GM21528 (cell line): ENCODE data around the gene LYRM1.
A peak's percentile ranks its signal among the peaks of the same experiment; 100 is the strongest.
"Not testable (repeated sequence)": the region's sequence is repeated elsewhere in the genome, so short reads cannot be mapped to it uniquely, and the experiment has no call there.

Experiments used
- ATAC-seq: cut with Tn5 transposase; IDR thresholded peaks from one replicate; pipeline ENCODE4 v1.9.1; 2021; ENCODE audit warnings: mild to moderate bottlenecking, moderate library complexity; ENCODE audit not compliant: unreplicated experiment, low FRiP score

LYRM1 gene, protein sequence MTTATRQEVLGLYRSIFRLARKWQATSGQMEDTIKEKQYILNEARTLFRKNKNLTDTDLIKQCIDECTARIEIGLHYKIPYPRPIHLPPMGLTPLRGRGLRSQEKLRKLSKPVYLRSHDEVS

GRCh38 chr16:20900299-20901067 is at the start of gene LYRM1, which contains the start of gene DCUN1D3:
Gene LYRM1, plus strand, starts transcription at chr16:20900771. Its CDS starts 14,785 bp downstream, at chr16:20915556.
Gene DCUN1D3, minus strand, starts transcription at chr16:20900358. Its CDS starts 37,820 bp downstream, at chr16:20862538.
- peak; percentile 78 for ATAC-seq

DNA sequence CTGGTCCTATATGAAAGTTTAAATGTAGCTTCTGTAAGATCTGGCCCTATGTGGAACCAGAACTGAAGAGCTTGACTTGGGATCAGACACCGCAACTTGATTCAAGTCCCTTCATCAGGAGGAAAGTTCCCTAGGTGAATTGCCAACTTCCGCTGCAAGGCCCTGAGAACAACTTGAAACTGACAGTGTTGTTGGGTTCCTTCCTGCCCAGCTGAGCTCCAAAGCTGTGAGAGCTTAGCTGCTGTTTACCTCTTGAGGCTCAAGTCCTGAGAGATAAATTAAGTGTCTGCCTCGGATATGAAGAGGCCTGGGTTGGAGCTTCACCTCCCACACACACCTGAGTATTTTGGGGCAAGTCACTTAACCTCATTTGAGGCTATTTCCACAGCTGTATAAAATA is 49.6 kb upstream of the LYRM1 start:
- no peak for ATAC-seq

GRCh38 chr16:20851601-20852000 is 49.0 kb upstream of the LYRM1 start:
- no peak for ATAC-seq

- no peak for ATAC-seq
These were observed 47.4 kb upstream of the LYRM1 start for GRCh38 chr16:20853143-20853542.

DNA sequence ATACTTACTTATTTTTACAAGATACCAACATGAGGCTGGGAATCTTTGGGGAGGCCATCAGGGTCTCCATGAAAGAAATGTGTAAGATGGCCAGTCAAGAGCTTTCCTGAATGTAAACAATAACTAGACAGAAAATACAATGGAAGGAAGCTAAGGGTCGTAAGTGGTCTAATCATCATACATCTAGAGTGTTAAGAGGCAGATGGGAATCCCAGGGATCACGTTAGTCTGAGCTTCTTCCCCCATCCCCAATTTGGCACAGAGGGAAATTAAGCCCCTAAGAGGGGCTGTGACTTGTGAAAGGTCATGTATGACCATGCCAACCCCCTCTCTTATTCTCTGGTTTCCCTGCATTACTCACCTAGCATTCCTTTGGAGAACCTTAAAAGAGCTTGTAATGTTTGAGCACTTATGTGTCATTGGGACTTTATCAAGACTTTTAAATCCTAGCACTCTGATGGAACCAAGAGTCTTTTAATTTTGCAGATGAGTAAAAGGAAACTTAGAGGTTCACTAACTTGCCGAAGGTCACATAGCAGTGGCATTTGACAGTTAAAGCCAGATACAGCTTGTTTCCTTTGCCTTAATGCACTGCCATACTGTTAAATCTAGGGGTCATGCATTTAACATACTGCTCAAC is 46.5 kb upstream of the LYRM1 start:
- no peak for ATAC-seq

DNA sequence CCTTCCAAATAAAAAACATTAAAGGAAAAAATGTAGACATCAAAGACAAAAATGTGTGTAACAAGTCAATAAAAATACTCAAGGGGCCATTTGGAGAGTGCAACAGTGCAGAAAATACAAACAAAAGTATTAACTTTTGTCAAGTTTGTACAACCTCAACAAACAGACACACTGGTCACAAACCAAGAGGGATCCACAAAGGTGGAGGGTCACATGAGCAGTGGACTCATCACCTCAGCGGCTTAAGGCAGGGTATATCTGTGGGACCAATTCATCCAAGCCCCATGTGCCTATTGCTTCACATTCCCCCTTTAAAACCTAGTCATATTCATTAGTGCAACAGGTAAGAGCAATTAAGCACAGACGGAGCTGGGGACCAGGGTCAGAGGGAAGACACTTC is 45.6 kb upstream of the LYRM1 start:
- no peak for ATAC-seq

DNA sequence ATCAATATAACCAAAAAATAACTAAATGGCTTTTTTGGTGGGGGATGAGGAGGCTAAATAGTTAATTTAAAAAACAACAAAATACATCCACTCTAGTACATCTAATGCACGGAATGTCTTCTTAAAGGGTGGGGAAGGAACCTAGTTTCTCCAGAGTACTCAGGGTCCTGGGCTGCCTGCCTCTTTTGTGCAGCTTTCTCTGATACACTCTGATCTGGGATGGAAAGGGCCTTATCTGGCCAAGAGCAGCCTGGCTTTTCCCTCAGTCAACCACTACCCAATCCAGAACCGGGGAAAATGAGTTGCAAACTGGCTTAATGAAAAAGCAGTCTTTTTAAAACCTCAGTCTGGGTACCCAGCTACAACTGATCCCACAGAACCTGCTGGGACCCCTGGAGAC is 43.3 kb upstream of the LYRM1 start:
- no peak for ATAC-seq

GRCh38 chr16:20859229-20859628 is 41.3 kb upstream of the LYRM1 start:
- ATAC-seq: no peak

GRCh38 chr16:20859699-20860098 is 40.9 kb upstream of the LYRM1 start:
- no peak for ATAC-seq

- ATAC-seq: no peak
These were observed 40.2 kb upstream of the LYRM1 start for GRCh38 chr16:20860361-20860760.

GRCh38 chr16:20860995-20861394 is 39.6 kb upstream of the LYRM1 start:
- not testable (repeated sequence) for ATAC-seq

DNA sequence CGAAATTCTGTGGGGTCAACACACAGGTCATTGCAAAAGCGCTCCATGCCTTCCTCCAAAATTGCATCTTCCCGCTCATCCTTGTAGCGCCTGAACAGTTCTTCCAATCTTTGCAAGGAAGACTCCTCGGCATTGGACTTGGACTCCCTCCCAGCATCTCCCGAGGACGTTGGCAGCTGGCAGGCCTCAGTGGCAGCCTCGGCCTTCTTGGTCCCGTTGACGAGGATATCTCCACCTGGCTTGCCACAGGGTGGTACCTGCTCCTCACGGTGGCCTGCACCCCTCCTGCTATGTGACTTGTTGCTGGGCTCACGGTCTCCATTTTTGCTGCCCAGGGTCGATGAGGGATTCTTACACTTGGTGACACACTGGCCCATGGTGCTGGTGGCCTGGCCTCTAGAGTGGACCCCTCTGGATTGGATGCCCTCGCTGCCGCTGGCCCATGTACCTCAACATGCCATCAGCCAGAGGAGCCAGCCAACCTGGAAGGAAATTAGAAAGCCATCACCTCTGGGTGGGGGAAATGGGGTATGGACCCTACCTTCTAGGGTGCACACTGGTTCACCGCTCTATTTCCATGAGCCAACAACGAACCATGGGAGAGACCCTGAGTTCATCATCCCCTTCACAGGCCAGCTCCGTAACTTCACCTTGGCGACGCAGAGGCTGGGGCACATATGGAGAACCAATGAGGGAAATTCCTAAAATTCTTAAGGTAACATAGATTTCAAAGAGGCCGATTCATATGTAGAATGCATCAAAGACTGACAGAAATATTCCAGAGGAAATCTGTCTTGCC is 38.2 kb upstream of the LYRM1 start:
- no peak for ATAC-seq

GRCh38 chr16:20864376-20864775 is 36.2 kb upstream of the LYRM1 start:
- ATAC-seq: not testable (repeated sequence)

DNA sequence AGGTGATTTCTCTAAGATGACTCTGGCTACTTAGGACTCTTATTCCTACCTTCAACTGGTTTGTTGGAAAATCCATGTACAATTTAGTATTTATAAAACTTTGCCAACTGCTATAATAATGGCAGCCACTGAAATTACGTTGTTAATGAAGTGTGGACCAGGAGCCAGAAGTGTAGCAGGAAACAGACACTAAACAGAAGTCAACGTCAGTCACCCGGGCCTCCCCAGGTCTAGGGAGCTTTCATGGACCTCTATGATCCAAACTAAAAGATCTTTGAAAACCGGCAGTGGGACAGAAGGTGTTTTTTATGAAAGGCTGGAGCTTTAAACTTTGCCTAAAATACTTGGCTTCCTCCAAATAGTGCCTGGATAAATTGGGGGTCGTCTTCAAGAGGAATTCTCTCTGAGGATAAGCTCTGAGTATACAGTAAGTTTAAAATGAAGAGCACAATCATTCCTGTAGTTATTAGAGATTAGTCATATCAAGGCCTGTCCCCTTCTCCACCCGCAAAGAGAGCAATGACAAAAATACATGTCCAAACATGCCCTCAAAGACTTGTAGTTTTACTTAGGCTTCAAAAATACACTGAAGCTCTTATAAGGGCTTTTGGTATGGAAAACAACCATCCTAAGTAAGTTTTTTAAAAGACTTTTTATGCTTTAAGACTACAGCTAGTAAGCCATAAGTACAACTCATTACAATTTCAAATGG is 35.0 kb upstream of the LYRM1 start:
- ATAC-seq: no peak

GRCh38 chr16:20866145-20866772 is 34.3 kb upstream of the LYRM1 start:
- ATAC-seq: no peak

- ATAC-seq: no peak
These were observed 33.8 kb upstream of the LYRM1 start for GRCh38 chr16:20866801-20867200.

DNA sequence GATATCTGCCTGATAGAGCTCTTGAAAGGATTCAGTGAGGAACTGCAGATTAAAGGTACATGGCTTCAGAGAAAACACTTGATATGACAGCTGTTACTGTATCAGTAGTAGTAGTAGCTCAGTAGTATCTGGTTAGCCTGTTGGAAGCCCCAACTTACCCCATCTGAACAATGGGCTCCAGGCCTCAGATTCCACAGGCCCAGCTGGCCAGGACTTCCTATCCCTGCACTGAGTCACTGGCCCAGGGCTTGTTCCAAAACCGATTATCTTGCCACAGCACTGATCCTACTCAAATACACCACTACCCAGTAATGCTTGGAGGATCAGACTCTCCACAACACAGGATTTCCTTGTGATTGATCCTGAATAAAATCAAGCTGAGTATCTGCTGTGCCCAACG is 33.0 kb upstream of the LYRM1 start:
- ATAC-seq: no peak

- no peak for ATAC-seq
These were observed 31.7 kb upstream of the LYRM1 start for GRCh38 chr16:20868890-20869289.

- ATAC-seq: no peak
These were observed 30.3 kb upstream of the LYRM1 start for GRCh38 chr16:20870122-20870820.
